ENCODE data around the gene EDEM2.
"Not testable (repeated sequence)": the region's sequence is repeated elsewhere in the genome, so short reads cannot be mapped to it uniquely, and the experiment has no call there.

EDEM2 gene

DNA sequence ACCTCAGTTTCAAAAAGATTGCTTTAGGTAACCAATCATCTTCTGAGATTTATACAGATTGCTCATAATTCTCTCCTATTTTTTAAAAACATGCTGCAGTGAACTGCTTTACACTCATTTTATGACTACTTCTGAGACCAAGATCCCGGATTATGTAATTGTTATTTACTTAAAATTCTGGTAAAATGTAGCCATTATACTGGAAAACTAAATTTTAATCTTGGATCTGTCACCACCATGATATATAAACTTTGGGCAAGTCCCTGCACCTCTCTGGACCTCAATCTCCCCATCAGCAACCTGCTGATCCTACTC lies 24.3 kb upstream of the EDEM2 start:
- DNase-seq (ENCODE audit: low spot score): no peak

DNA sequence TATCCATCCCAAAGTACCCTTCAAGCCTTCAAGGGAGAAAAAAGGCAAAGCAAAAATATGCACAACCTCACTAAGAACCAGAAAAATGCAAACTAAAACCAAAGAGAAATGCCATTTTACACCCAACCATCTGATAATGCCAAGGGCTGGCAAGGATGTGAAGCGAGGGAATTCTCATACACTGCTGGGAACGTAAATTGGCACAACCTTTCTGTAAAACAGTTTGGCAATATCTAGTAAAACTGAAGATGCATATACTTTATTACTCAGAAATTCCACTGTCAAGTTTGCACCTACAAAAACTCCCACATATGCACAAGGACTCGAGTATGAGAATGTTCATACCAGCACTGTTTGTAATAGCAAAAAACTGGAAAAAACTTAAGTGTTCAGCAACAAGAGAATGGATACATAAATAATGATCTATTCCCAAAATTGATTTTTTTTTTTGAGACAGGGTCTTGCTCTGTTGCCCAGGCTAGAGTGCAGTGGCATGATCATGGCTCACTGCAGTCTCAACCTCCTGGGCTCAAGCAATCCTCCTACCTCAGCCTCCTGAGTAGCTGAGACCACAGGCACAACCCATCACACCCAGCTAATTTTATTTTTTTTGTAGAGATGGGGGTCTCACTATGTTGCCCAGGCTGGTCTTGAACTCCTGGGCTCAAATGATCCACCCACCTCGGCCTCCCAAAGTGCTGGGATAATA lies 21.7 kb upstream of the EDEM2 start:
- DNase-seq (ENCODE audit: low spot score): not testable (repeated sequence)

DNA sequence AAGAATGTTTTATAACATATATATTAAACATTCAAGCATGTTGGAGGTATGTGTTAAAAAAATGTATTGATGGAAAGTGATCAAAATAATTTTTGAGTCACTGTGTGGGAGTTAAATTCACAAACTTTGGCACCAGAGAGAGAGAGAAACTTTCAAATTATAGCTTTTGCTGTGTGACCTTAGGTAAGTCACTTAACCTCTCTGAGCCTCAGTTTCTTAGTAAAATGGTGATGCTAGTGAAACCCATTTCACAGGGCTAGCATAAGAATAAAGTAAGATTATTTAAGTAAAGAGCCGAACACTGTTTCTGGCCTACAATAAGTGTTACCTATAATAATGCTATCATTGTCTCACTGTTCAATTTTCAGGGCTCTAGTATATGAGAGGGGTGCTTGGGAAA lies 20.7 kb upstream of the EDEM2 start:
- DNase-seq (ENCODE audit: low spot score): no peak

DNA sequence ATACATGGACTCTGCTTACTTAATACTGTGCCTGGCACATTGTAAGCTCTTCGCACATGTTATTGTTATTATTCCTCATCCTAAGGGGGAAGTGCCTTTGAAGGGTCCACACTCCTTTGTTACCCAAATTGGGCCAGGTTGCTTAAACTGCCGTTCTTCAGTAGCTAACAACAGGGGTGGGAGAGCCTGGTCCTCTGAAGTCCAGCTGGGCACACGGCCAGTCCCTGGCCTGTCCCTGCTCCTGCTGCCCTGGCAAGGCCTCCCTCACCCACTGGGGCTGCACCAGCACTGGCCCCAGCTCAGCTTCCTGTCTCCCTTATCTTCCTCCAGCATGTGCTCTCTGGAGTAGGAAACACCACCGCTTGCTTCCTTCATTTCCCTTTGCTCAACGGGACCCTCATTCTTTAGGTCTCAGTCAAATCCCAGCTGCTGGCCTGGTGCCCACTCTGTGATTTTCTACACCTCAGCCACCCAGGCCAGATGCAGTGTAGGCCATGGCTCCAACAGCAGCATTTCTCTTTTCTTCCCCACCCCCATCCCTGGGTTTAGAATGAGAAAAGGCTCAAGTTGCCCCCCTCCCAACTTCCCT lies 19.2 kb upstream of the EDEM2 start:
- no peak for DNase-seq (ENCODE audit: low spot score)

DNA sequence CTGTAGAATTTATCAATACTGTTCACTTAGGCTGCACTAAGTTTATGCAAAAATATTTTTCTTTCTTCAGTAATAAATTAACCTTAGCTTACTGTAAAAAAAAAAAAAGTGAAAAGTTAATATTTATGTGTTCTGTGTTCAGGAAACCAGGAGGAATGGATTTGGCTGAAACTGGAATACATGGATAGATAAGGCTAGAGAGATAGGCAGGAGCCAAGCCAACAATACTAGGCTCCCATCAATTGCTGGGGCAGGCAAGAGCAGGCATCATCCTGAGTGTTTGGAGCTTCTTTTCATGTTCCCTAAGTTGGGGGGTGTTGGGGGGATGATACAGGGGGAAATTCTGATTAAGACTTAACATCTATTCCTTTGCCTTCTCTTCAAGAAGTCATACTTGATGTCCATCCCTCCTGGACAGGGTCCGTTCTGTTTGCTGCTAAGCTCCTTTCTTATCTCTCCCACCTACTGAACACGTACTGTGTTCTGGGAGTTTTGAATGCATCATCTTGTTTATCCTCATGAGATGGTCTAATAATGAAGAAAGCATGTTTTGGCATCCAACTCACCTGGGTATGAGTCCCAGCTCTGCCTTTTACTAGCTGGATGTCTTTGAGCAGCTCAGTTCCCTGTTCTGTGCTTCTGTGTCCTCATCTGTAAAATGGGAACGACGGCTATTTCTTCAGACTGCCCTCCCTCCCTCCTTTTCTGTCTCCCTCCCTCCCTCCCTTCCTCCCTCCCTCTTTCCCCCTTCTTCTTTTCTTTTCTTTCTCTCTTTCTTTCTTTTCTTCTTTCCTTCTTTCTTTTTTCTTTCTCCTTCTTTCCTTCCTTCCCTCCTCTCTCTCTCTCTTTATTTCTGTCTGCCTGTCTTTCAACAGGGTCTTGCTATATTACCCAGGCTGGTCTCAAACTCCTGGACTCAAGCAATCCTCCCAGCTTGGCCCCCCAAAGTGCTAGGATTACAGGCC lies 18.4 kb upstream of the EDEM2 start:
- no peak for DNase-seq (ENCODE audit: low spot score)

DNA sequence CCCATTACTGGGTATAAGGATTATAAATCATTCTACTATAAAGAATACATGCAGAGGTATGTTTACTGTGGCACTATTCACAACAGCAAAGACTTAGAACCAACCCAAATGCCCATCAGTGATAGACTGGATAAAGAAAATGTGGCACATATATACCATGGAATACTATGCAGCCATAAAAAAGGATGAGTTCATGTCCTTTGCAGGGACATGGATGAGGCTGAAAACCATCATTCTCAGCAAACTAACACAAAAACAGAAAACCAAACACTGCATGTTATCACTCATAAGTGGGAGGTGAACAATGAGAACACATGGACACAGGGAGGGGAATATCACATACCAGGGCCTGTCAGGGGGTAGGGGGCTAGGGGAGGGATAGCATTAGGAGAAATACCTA lies 17.4 kb upstream of the EDEM2 start:
- DNase-seq (ENCODE audit: low spot score): not testable (repeated sequence)

DNA sequence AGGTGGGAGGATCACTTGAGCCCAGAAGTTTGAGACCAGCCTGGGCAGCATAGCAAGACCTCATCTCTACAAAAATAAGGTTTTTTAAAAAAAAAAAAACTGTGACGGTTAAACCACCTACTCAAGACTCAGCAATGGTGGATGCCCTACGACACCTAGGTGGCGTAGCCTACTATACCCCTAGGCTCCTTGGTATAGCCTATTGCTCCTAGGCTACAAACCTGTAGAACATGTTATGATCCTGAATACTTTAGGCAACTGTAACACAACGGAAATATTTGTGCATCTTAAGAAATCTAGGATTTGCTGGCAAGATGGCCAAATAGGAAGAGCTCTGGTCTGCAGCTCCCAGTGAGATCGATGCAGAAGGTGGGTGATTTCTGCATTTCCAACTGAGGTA lies 13.2 kb upstream of the EDEM2 start:
- not testable (repeated sequence) for DNase-seq (ENCODE audit: low spot score)

DNA sequence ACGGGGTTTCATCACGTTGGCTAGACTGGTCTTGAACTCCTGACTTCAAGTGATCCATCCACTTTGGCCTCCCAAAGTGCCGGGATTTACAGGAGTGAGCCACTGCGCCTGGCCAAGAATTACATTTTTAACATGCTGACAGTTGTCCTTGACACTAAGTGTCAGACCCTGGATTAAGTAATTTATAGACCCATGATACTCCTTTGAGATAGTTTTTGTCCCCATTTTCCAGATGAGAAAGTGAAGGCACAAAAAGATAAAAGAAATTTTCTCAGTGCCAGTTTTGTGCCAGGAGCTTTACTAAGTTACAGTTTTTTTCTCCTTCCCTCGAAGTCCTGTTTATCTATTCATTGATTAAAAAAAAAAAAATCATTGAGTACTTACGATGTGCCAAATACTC lies 9.8 kb upstream of the EDEM2 start:
- no peak for DNase-seq (ENCODE audit: low spot score)

DNA sequence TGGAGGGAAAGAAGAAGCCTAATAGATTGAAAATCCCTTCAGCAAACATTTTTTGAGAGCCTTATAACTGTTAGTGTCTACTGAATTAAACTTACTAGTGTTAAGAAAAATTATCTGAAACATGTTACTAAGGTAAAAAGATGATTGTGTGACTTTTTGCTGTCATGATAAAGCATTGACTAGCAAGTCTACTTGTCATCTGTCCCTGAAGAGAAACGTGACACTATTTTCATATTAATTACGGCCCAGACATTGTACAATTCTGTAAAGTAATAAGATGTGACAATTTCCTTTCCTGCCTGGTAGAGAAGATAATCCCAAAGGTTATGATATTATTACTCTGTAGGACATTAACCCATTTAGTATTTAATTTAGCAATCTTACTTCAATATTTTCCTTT lies 8.8 kb upstream of the EDEM2 start:
- DNase-seq (ENCODE audit: low spot score): no peak

DNA sequence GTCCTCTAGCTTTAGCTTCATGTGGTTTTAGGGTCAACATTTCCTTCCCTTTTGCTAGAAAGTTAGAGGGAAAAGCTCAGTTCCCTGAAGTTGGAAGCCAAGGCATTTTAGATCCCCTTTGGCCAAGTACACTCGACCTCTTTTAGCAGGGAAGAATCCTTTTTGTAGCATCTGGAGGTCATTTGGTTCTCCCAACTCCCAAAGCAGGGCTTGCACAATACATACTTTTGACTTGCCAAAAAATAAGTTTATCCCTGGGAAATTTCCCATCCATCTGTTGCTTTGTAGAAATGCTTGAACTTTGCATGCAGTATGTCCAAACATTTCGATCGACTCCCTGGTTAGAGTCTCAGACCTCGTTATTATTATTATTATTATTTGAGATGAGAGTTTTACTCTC lies 4.6 kb upstream of the EDEM2 start:
- DNase-seq (ENCODE audit: low spot score): no peak

DNA sequence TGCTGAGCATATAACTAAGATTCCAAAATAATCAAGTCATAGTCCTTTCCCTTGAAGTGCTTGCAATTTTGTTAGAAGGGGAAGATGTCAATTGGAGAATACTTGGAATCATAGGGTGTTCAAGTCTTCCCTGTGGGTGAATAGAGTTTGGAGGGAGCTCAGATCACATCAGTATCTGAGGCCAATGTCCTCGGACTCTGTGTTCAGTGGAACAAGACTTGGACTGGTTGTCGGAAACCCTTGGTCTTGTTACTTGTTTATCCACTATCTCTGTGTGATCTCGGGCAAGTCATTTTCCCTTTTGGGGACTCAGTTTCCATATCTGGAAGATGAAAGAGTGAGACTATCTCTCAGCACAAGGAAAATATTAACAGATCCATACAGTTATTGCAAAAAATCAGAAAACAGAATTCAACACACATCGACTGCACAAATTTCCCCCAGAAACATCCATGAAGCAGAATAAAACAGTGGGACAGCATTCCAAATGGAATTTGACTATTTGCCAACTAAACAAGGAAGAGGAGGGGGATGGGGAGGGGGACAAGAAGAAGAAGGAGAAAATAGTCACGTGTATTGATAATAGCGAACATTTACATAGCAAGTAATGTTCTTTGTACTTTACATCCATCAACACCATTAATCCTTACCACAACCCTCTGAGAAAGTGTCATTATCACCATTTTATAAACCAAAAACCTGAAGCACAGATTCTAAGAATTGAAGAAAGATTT lies 3.9 kb upstream of the EDEM2 start:
- no peak for DNase-seq (ENCODE audit: low spot score)

DNA sequence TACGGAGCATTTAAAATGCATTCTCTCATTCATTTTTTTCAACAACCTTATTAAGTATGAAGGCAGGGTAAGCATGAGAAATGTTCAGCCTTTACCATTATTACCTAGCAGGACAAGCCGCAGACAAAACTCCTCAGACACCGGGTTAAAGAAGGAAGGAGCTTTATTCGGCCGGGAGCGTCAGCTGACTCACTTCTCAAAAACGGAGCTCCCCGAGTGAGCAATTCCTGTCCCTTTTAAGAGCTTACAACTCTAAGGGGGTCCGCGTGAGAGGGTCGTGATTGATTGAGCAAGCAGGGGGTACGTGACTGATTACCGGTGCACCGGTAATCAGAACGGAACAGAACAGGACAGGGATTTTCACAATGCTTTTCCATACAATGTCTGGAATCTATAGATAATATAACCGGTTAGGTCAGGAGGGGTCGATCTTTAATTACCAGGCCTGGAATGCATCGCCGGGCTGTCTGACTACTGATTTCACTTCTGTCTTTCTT lies 487 bp upstream of the EDEM2 start:
- DNase-seq (ENCODE audit: low spot score): not testable (repeated sequence)

DNA sequence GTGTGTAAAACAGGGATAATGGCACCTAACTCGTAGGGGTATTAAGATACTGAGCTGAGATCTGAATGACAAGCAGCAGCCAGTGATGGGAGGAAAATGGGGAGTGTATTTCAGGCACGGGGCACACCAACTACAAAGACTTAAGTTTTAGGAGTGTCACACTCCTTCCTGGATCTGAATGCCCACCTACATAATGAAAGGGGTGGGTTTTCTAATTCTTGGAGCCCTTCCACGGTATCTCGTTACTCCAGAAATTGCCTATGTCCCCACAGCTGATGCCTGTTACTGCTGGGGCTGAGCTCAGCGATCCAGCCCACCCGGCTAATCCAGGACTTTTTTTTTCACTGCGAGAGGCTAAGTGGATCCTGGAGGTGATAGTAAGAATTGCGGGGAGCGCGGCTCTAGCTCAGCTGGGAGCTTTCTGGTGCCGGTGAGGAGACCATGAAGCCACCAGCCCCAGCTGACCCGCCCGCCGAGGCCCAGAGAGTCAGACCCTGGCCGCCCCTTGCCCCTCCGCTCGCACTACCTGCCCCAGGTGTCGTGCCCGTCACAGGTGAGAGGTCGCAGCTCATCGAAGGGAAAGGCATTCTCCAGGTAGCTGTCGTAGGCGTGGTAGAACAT lies 727 bp downstream of the EDEM2 start:
- DNase-seq (ENCODE audit: low spot score): peak; percentile 36

DNA sequence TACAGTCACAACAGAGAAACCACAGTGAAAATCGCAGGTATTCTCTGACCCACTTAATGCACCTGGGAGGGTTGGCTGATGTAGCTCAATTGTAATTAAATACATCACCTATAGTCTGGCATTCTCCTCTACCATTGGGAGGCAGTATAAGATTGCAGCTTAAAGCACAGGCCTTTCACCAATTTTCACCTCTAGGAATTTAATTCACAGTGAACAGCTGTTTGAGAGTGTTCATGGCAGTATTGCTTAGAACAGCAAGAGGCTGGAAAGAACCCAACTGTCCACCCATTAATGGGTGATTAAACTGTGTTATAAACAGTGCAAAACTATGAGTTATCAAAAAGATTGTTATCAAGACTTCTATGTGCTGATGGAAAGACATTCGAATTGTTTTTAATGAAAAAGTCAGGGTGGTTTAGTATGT lies 2.0 kb downstream of the EDEM2 start:
- peak; percentile 47 for DNase-seq (ENCODE audit: low spot score)

DNA sequence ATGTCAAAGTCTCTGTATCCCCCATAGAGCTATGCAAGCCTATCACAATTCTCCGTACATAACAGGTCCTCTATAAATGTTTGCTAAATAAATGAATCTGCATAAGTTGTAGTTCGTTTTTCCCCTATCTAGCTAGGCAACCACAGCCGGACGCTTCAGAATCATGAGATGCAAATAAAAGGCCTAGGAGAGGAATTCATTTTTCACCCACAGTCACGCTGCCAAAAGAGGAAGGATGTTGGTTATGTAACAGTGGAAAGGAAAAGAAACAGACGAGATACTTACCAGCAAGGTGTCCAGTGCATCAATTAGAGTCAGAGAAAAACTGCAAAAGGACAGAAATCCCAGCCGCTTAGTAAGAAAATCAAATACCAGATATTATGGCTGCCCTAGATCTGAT lies 2.4 kb downstream of the EDEM2 start:
- DNase-seq (ENCODE audit: low spot score): no peak

DNA sequence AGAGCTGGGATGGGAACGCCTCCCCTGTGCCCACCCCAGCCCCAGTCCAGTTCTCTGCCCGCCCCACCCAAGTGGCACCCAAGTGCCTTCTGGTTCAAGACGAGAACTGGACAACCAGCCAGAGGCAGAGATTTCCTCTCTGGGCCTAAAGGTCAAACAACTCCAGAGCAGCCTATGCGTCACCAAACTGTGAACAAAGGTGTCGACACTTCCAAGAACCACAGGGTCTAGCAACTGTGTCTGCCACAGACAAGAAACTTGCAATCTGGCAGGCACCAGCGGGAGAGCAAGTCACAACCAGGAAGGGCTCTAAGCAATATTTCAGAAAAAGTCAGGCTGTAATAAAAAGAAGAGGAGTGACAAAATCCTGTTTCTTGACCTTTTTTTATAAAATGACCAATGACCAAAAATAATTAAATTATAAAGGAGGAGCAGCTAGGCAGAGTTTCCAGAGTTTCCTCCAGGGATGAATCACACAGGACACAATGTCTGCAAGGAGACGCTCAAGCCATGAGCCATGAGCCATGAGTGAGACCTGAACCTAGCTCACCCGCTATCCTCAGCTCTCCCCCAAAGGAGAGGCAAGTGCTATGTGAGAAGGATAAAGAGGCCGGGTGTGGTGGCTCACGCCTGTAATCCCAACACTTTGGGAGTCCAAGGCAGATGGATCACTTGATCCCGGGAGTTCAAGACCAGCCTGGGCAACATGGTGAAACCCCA lies 11.1 kb downstream of the EDEM2 start:
- DNase-seq (ENCODE audit: low spot score): no peak

DNA sequence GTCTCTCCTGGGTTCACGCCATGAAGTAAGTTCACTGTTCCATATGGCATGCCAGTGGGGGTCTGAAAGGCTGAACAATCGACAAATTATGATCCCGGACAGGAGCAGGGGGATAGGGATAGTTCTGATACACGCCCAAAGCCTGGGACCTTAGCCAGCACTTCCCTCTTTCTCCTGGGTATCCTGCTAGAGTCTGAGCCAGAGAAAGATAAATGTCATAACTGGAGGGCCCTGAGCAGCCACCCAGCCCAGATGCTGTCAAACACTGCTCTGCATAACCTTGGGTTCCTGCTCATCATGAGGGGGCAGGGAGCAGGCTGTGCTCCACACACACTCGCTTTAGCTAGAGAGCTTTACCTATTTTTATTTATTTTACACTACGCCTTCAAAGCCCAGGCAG lies 12.3 kb downstream of the EDEM2 start:
- no peak for DNase-seq (ENCODE audit: low spot score)

DNA sequence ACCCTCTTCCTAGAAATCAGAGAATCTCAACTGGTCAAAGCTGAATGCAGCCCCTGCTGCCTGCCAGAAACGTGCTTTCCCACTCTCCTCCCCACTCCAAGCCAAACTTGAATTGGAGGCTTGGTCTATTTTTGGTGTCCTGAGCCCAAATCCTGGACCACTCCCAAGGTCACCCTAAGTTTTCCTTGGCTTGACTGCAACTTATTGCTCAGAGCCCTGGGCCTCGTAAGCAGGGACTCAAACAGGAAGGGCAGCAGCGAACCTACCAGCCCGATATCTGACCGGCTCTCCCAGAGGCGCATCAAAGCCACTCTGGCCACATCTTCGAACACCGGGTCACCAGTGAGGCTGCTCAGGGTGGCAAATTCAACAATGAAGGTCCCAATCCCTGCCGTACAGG lies 12.7 kb downstream of the EDEM2 start:
- no peak for DNase-seq (ENCODE audit: low spot score)

DNA sequence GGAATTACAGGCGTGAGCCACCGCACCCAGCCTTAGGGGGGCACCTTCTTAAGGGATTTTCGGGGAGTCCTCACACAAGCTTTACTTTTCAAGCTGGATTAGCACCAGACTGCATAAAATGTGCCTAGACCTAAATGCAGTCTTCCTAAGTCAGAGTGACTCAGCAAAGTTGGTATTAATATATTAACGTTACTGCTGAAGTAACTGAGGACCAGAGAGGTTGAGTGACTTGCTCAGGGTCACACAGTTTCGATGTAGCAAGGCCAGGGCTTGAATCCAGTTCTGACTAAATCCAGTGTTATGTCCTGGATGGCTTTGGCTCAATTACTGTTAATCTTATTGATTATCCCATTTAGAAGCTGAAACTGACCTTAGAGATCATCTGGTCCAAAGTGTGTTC lies 13.4 kb downstream of the EDEM2 start:
- no peak for DNase-seq (ENCODE audit: low spot score)

DNA sequence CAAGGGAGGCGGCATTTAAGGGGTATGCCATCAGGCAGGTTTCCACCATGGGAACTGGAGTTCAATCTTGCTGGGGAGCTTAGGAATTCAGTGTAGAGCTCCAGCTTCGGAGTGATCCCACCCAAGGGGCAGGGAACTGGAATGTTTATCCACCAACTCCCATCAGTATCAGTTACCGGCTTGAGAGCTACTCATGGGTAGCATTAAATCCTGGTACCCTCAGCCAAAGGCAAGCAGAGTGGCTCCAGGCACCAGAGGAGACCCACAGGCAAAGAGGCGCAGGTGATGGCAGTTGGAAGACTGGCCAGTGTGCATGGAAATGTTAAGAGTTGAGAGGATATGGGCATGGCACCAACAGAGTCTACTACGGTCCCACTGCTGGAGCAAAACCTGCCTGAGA lies 14.1 kb downstream of the EDEM2 start:
- no peak for DNase-seq (ENCODE audit: low spot score)

DNA sequence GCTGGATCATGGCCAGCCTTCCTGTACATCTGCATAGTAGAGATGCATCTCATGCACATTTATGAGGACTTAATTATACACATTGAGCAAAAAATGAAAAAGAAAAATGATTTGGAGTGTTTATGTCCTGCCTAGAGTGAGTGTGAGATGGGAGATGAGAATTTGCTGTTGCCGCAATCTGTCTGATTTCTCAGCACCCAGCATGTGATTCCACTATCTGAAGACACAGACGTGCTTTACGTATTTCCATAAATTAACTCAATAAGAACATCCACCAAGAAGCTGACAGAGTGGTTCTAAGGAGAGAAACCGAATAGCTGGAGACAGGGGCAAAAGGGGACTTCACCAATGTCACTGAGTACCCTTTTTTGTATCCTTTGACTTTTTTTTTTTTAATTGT lies 15.2 kb downstream of the EDEM2 start:
- DNase-seq (ENCODE audit: low spot score): no peak

Measured in LoVo (cell line).